Mesenchymal stem cell (in vitro differentiated cells and primary cell): ENCODE measurements around the gene CEBPG.

Experiments
- DNase-seq: peaks from one replicate; pipeline ENCODE4 v3.0.0-alpha.2; 2013
- H2AFZ ChIP-seq: one replicate; pipeline ENCODE4 v1.6.1; 2013; ENCODE audit warnings: low read depth, mild to moderate bottlenecking, control low read depth, inconsistent platforms, low read length, moderate library complexity
- H2AK5ac ChIP-seq: 2 replicates; pipeline ENCODE4 v1.6.1; 2013; ENCODE audit warnings: low read length, moderate library complexity, mild to moderate bottlenecking, inconsistent platforms; ENCODE audit not compliant: severe bottlenecking
- H2BK120ac ChIP-seq: one replicate; pipeline ENCODE4 v1.6.1; 2013; ENCODE audit warnings: low read depth, mild to moderate bottlenecking, inconsistent platforms, low read length, moderate library complexity
- H2BK12ac ChIP-seq, 2 experiments: one replicate each; pipeline ENCODE4 v1.6.1; 2013; ENCODE audit warnings: inconsistent platforms in 2 of 2, low read length in 2 of 2, mild to moderate bottlenecking in 2 of 2, moderate library complexity in 2 of 2, control low read depth in 1 of 2
- H2BK15ac ChIP-seq: one replicate; pipeline ENCODE4 v1.6.1; 2013; ENCODE audit warnings: mild to moderate bottlenecking, low read depth, inconsistent platforms; ENCODE audit not compliant: poor library complexity, severe bottlenecking
- H2BK5ac ChIP-seq: 2 replicates; pipeline ENCODE4 v1.6.1; 2013; ENCODE audit warnings: low read depth, mild to moderate bottlenecking, low read length, control low read depth, inconsistent platforms; ENCODE audit not compliant: poor library complexity, severe bottlenecking
- H3K14ac ChIP-seq, 2 experiments: one replicate each; pipeline ENCODE4 v1.6.1; 2013; ENCODE audit warnings: inconsistent platforms in 2 of 2, low read length in 2 of 2, control low read depth in 1 of 2, mild to moderate bottlenecking in 1 of 2, moderate library complexity in 1 of 2
- H3K18ac ChIP-seq, 2 experiments: one replicate each; pipeline ENCODE4 v1.6.1; 2013; ENCODE audit warnings: inconsistent platforms in 2 of 2, low read length in 2 of 2, control low read depth in 1 of 2, low read depth in 1 of 2, mild to moderate bottlenecking in 1 of 2
- H3K23ac ChIP-seq, 2 experiments: one replicate each; pipeline ENCODE4 v1.6.1; 2013; ENCODE audit warnings: inconsistent platforms in 2 of 2, low read length in 2 of 2, mild to moderate bottlenecking in 2 of 2, moderate library complexity in 2 of 2, control low read depth in 1 of 2
- H3K27ac ChIP-seq: 2 replicates; pipeline ENCODE4 v1.5.1; 2013; ENCODE audit warnings: mild to moderate bottlenecking, moderate library complexity, low read length, control low read depth, inconsistent platforms; ENCODE audit not compliant: poor library complexity, severe bottlenecking
- H3K27me3 ChIP-seq, 2 experiments: 2 replicates each; pipeline versions ENCODE4 v1.6.1 to v1.7.0; 2013; ENCODE audit warnings: low read length in 2 of 2, mild to moderate bottlenecking in 2 of 2, moderate library complexity in 2 of 2, control low read depth in 1 of 2, inconsistent platforms in 1 of 2; ENCODE audit not compliant: control insufficient read depth in 1 of 2, insufficient read depth in 1 of 2
- H3K36me3 ChIP-seq, 2 experiments: 2 replicates each; pipeline versions ENCODE4 v1.6.1 to v1.7.0; 2013; ENCODE audit warnings: low read length in 2 of 2, control low read depth in 1 of 2, inconsistent platforms in 1 of 2, low read depth in 1 of 2, mild to moderate bottlenecking in 1 of 2; ENCODE audit not compliant: insufficient read depth in 2 of 2, control insufficient read depth in 1 of 2
- H3K4ac ChIP-seq, 2 experiments: one replicate each; pipeline ENCODE4 v1.6.1; 2013; ENCODE audit warnings: inconsistent platforms in 2 of 2, low read length in 2 of 2, mild to moderate bottlenecking in 2 of 2, moderate library complexity in 2 of 2, control low read depth in 1 of 2, low read depth in 1 of 2
- H3K4me1 ChIP-seq: 2 replicates; pipeline ENCODE4 v1.6.1; 2013; ENCODE audit warnings: low read depth, low read length, control low read depth; ENCODE audit not compliant: control insufficient read depth, insufficient read depth
- H3K4me2 ChIP-seq: 2 replicates; pipeline ENCODE4 v1.6.1; 2013; ENCODE audit warnings: low read length, mild to moderate bottlenecking, inconsistent platforms; ENCODE audit not compliant: poor library complexity, severe bottlenecking
- H3K4me3 ChIP-seq, 2 experiments: 2 replicates each; pipeline versions ENCODE4 v1.5.1 to v1.7.0; 2013; ENCODE audit warnings: low read length in 2 of 2, mild to moderate bottlenecking in 2 of 2, control low read depth in 1 of 2, low read depth in 1 of 2; ENCODE audit not compliant: insufficient read depth in 1 of 2
- H3K79me1 ChIP-seq: replicated peaks from 2 replicates; pipeline ENCODE4 v1.6.1; 2013; ENCODE audit warnings: mild to moderate bottlenecking, control low read depth, low read length, inconsistent platforms; ENCODE audit not compliant: poor library complexity, severe bottlenecking
- H3K9ac ChIP-seq: 2 replicates; pipeline ENCODE4 v1.7.0; 2013; ENCODE audit warnings: mild to moderate bottlenecking, low read length, moderate library complexity
- H3K9me3 ChIP-seq: 2 replicates; pipeline ENCODE4 v1.7.0; 2013; ENCODE audit warnings: mild to moderate bottlenecking, low read length; ENCODE audit not compliant: control insufficient read depth
- H4K8ac ChIP-seq: one replicate; pipeline ENCODE4 v1.6.1; 2013; ENCODE audit warnings: inconsistent platforms, mild to moderate bottlenecking, low read length, moderate library complexity
- H4K91ac ChIP-seq: one replicate; pipeline ENCODE4 v1.6.1; 2013; ENCODE audit warnings: mild to moderate bottlenecking, low read length, inconsistent platforms
- WGBS: methylation state at CpG from one replicate; pipeline ENCODE4 v1.1.7; 2013; ENCODE audit warnings: mixed read lengths; 5-methylcytosine and 5-hydroxymethylcytosine counted together

Gene CEBPG

GRCh38 chr19:33411621-33412180 lies 38.2 kb downstream of the CEBPG start:
- Histone ChIP-seq H3K18ac (no peak overlapping the region), H2BK120ac (no peak overlapping the region), H3K36me3 (peaks cover 0 to 38% of the 10 kb centered on the region in 2 experiments), H3K14ac (no peak overlapping the region), H3K4me3 (no peak overlapping the region), H3K27ac (no peak overlapping the region), H3K9ac (no peak overlapping the region), H3K79me1 (no peaks in the 10 kb centered on the region), H3K4me1 (peaks cover 8% of the 10 kb centered on the region), H2BK12ac (no peak overlapping the region), H3K4me2 (no peak overlapping the region), H2AFZ (no peak overlapping the region), H2BK15ac (no peak overlapping the region), H3K27me3 (no peaks in the 10 kb centered on the region), H4K91ac (no peak overlapping the region), H2BK5ac (no peak overlapping the region), H3K4ac (no peak overlapping the region), H3K9me3 (no peaks in the 10 kb centered on the region), H2AK5ac (no peak overlapping the region), H3K23ac (no peak overlapping the region), H4K8ac (no peak overlapping the region)
- 93% methylated on average over 20 of the region's 20 CpGs for WGBS
- no peak for DNase-seq

GRCh38 chr19:33412601-33413425 lies 39.3 kb downstream of the CEBPG start:
- peaks cover 12% of the 10 kb centered on the region for H3K4me1 ChIP-seq
- H3K79me1 ChIP-seq: no peaks in the 10 kb centered on the region
- H2AFZ ChIP-seq: no peak overlapping the region
- H3K36me3 ChIP-seq: peaks cover 0 to 38% of the 10 kb centered on the region in 2 experiments
- H3K4me2 ChIP-seq: no peak overlapping the region
- no peak overlapping the region for H2BK12ac ChIP-seq
- no peak overlapping the region for H3K18ac ChIP-seq
- H3K4me3 ChIP-seq: no peak overlapping the region
- H2BK5ac ChIP-seq: no peak overlapping the region
- H3K27me3 ChIP-seq: no peaks in the 10 kb centered on the region
- 96% methylated on average over 18 of the region's 18 CpGs for WGBS
- H3K4ac ChIP-seq: no peak overlapping the region
- no peak overlapping the region for H3K23ac ChIP-seq
- no peak overlapping the region for H3K9ac ChIP-seq
- H3K14ac ChIP-seq: no peak overlapping the region
- H3K27ac ChIP-seq: no peak overlapping the region
- H3K9me3 ChIP-seq: no peaks in the 10 kb centered on the region
- H2AK5ac ChIP-seq: no peak overlapping the region
- no peak overlapping the region for H2BK15ac ChIP-seq
- no peak overlapping the region for H4K91ac ChIP-seq
- H4K8ac ChIP-seq: no peak overlapping the region
- DNase-seq: no peak
- H2BK120ac ChIP-seq: no peak overlapping the region

- H3K36me3 ChIP-seq: peaks cover 0 to 35% of the 10 kb centered on the region in 2 experiments
- H2BK5ac ChIP-seq: no peak overlapping the region
- H3K27ac ChIP-seq: no peak overlapping the region
- H2BK120ac ChIP-seq: no peak overlapping the region
- H2AFZ ChIP-seq: no peak overlapping the region
- no peaks in the 10 kb centered on the region for H3K79me1 ChIP-seq
- no peaks in the 10 kb centered on the region for H3K27me3 ChIP-seq
- no peak overlapping the region for H2BK15ac ChIP-seq
- no peak overlapping the region for H2AK5ac ChIP-seq
- no peak for DNase-seq
- H3K4ac ChIP-seq: no peak overlapping the region
- H4K91ac ChIP-seq: no peak overlapping the region
- no peak overlapping the region for H3K4me2 ChIP-seq
- H4K8ac ChIP-seq: no peak overlapping the region
- no peak overlapping the region for H3K23ac ChIP-seq
- H3K4me3 ChIP-seq: no peak overlapping the region
- H3K9me3 ChIP-seq: no peaks in the 10 kb centered on the region
- H3K9ac ChIP-seq: no peak overlapping the region
- peaks cover 12% of the 10 kb centered on the region for H3K4me1 ChIP-seq
- no peak overlapping the region for H3K14ac ChIP-seq
- no peak overlapping the region for H2BK12ac ChIP-seq
- H3K18ac ChIP-seq: no peak overlapping the region
- 100% methylated on average over 12 of the region's 13 CpGs for WGBS
Measured at GRCh38 chr19:33413426-33413725, 39.9 kb downstream of the CEBPG start.

- DNase-seq: no peak
- Histone ChIP-seq H3K27me3 (no peaks in the 10 kb centered on the region), H3K79me1 (no peaks in the 10 kb centered on the region), H3K4me3 (no peak overlapping the region), H3K36me3 (peaks cover 0 to 37% of the 10 kb centered on the region in 2 experiments), H3K4me1 (peaks cover 12% of the 10 kb centered on the region), H2BK15ac (no peak overlapping the region), H4K8ac (no peak overlapping the region), H3K9me3 (no peaks in the 10 kb centered on the region), H3K14ac (no peak overlapping the region), H3K4me2 (no peak overlapping the region), H3K27ac (no peak overlapping the region), H3K18ac (no peak overlapping the region), H3K23ac (no peak overlapping the region), H2BK5ac (no peak overlapping the region), H2BK120ac (no peak overlapping the region), H3K4ac (no peak overlapping the region), H2AK5ac (no peak overlapping the region), H3K9ac (no peak overlapping the region), H4K91ac (no peak overlapping the region), H2AFZ (no peak overlapping the region), H2BK12ac (no peak overlapping the region)
- WGBS: 89% methylated on average over 25 of the region's 25 CpGs
Measured at GRCh38 chr19:33413868-33414666, 40.6 kb downstream of the CEBPG start.
